Upper lobe of right lung (tissue), 1 donor: Measurements from ENCODE around the gene SUMO3. TPM values are rescaled to one million over a fixed set of nuclear protein-coding genes. Genes with fewer than 3 reads are reported as not detected.
A peak's percentile ranks its signal among the peaks of the same experiment; 100 is the strongest.

ENCODE experiments used
- ATAC-seq: fragments of 200-7000 bp; cut with Tn5 transposase; one replicate; pipeline ENCODE4 v1.9.1; 2020; ENCODE audit warnings: mild to moderate bottlenecking, moderate library complexity
- DNase-seq: peaks from one replicate; pipeline ENCODE4 v3.0.0-alpha.2; 2020
- H3K27ac ChIP-seq: fragments of 200-600 bp; one replicate; pipeline ENCODE4 v1.8.0; 2022
- H3K27me3 ChIP-seq: fragments of 200-600 bp; one replicate; pipeline ENCODE4 v1.8.0; 2022; ENCODE audit warnings: mild to moderate bottlenecking
- H3K36me3 ChIP-seq: fragments of 200-600 bp; one replicate; pipeline ENCODE4 v1.8.0; 2022
- H3K4me1 ChIP-seq: fragments of 200-600 bp; one replicate; pipeline ENCODE4 v1.8.0; 2022
- H3K4me3 ChIP-seq: fragments of 200-600 bp; one replicate; pipeline ENCODE4 v1.8.0; 2022; ENCODE audit warnings: mild to moderate bottlenecking
- H3K9me3 ChIP-seq: fragments of 200-600 bp; one replicate; pipeline ENCODE4 v1.8.0; 2022
- CTCF ChIP-seq: fragments of 200-600 bp; IDR thresholded peaks from one replicate; pipeline ENCODE4 v1.8.0; 2022; ENCODE audit warnings: antibody characterized with exemption
- intact Hi-C: fragments of 100-400 bp; cut with DNase I; formaldehyde crosslinking; loops from one replicate; pipeline ENCODE4 v1.11.0; 2022
- total RNA-seq: library from RNA; stranded (reverse); fragmentation: NEBNext Ultra II Directional; extraction: Animal tissue kit (Norgen Biotek cat#: 25700); gene quantifications from one replicate; pipeline ENCODE4 v1.2.1, GENCODE V29; 2021
- donor health status: DM: no; HTN: yes; CAD: no; lungs with severe emphysema.

SUMO3 gene
- total RNA-seq, 1 donor from 2014 or later = 85.0 TPM

- no peaks in the 10 kb centered on the region for H3K36me3 ChIP-seq
- no peak overlapping the region for H3K4me3 ChIP-seq
- H3K4me1 ChIP-seq = no peaks in the 10 kb centered on the region
- intact Hi-C loops = no loop called here
- peak; percentile 25 for TF ChIP-seq CTCF
- no peaks in the 10 kb centered on the region for H3K9me3 ChIP-seq
- no peaks in the 10 kb centered on the region for H3K27me3 ChIP-seq
- ATAC-seq (no peak), DNase-seq (no peak)
- H3K27ac ChIP-seq = no peak overlapping the region
Observed at GRCh38 chr21:44761011-44761729, 56.7 kb downstream of the SUMO3 start.

DNA sequence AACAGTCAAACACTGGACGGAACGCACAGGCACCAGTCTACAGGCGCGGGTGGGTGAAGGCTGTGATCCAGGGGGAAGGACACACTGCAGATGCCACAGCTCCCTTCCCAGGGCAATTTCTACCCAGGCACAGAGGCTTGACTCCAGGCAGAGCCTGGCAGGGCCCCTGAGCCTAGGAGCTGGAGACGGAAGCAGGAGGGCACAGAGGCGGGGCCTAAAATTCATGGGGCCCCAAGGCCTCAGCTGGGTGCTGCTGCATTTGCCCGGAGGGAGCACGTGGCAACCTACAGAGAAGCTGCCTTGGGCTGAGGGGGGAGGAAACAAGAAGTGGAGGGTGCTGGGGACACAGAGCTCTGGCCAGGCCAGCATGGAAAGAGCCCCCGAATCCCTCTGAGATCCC, 57.5 kb downstream of the SUMO3 start:
- H3K27ac ChIP-seq = no peak overlapping the region
- H3K27me3 ChIP-seq = no peaks in the 10 kb centered on the region
- intact Hi-C loops = no loop called here
- no peaks in the 10 kb centered on the region for H3K4me1 ChIP-seq
- DNase-seq (no peak), ATAC-seq (no peak)
- no peak for TF ChIP-seq CTCF
- no peaks in the 10 kb centered on the region for H3K36me3 ChIP-seq
- H3K9me3 ChIP-seq = no peaks in the 10 kb centered on the region
- H3K4me3 ChIP-seq = no peak overlapping the region

GRCh38 chr21:44759628-44760285, 58.1 kb downstream of the SUMO3 start:
- Histone ChIP-seq H3K36me3 (no peaks in the 10 kb centered on the region), H3K4me3 (no peak overlapping the region), H3K27ac (no peak overlapping the region), H3K9me3 (no peaks in the 10 kb centered on the region), H3K4me1 (no peaks in the 10 kb centered on the region), H3K27me3 (no peaks in the 10 kb centered on the region)
- TF ChIP-seq CTCF = no peak
- DNase-seq (no peak), ATAC-seq (no peak)
- intact Hi-C loops = no loop called here

- intact Hi-C loops = no loop called here
- no peak for TF ChIP-seq CTCF
- no peak for ATAC-seq
- no peak overlapping the region for H3K4me3 ChIP-seq
- no peaks in the 10 kb centered on the region for H3K27me3 ChIP-seq
- no peaks in the 10 kb centered on the region for H3K36me3 ChIP-seq
- peak; percentile 53 for DNase-seq
- no peaks in the 10 kb centered on the region for H3K9me3 ChIP-seq
- no peaks in the 10 kb centered on the region for H3K4me1 ChIP-seq
- H3K27ac ChIP-seq = no peak overlapping the region
Observed at GRCh38 chr21:44758781-44759627, 58.9 kb downstream of the SUMO3 start.

- Histone ChIP-seq H3K4me1 (no peaks in the 10 kb centered on the region), H3K36me3 (no peaks in the 10 kb centered on the region), H3K4me3 (no peak overlapping the region), H3K9me3 (no peaks in the 10 kb centered on the region), H3K27ac (no peak overlapping the region), H3K27me3 (no peaks in the 10 kb centered on the region)
- intact Hi-C loops = no loop called here
- TF ChIP-seq CTCF = no peak
- ATAC-seq (no peak), DNase-seq (peak; percentile 58)
Observed at GRCh38 chr21:44758141-44758561, 59.7 kb downstream of the SUMO3 start.
